Chondrocyte (in vitro differentiated cells): ENCODE results near the gene SASH3. TPM values are rescaled to one million over a fixed set of nuclear protein-coding genes. Genes with fewer than 3 reads are reported as not detected.
A peak's percentile ranks its signal among the peaks of the same experiment; 100 is the strongest.
"Not testable (repeated sequence)": the region's sequence is repeated elsewhere in the genome, so short reads cannot be mapped to it uniquely, and the experiment has no call there.

Experiments
- DNase-seq: peaks from one replicate; pipeline ENCODE4 v3.0.0; 2021; ENCODE audit warnings: mixed read lengths, low spot score
- H3K27ac Mint-ChIP-seq: one replicate; pipeline ENCODE4 v1.8.0; 2021; ENCODE audit warnings: mild to moderate bottlenecking, moderate library complexity, mixed read lengths; ENCODE audit not compliant: unreplicated experiment
- H3K27me3 Mint-ChIP-seq: 2 replicates; pipeline ENCODE4 v1.8.0; 2021; ENCODE audit warnings: low read depth, mixed read lengths
- H3K36me3 Mint-ChIP-seq: 2 replicates; pipeline ENCODE4 v1.8.0; 2021; ENCODE audit warnings: low read depth, mixed read lengths
- H3K4me1 Mint-ChIP-seq: 2 replicates; pipeline ENCODE4 v1.8.0; 2021; ENCODE audit warnings: low read depth, mild to moderate bottlenecking, mixed read lengths
- H3K4me3 Mint-ChIP-seq: one replicate; pipeline ENCODE4 v1.8.0; 2021; ENCODE audit warnings: mild to moderate bottlenecking, moderate library complexity, mixed read lengths; ENCODE audit not compliant: unreplicated experiment
- H3K9me3 Mint-ChIP-seq: 2 replicates; pipeline ENCODE4 v1.8.0; 2021; ENCODE audit warnings: low read depth, mixed read lengths
- CTCF ChIP-seq: fragments of 200-600 bp; sonication (generic); IDR thresholded peaks from 2 replicates; pipeline ENCODE4 v1.5.0; 2021; ENCODE audit warnings: antibody characterized with exemption, mild to moderate bottlenecking, moderate library complexity
- total RNA-seq: library from RNA; stranded (reverse); gene quantifications from 3 replicates; pipeline ENCODE4 v1.2.1, GENCODE V29; 2021

SASH3 gene
- total RNA-seq, 1 donor from 2014 or later, result not detected

DNA sequence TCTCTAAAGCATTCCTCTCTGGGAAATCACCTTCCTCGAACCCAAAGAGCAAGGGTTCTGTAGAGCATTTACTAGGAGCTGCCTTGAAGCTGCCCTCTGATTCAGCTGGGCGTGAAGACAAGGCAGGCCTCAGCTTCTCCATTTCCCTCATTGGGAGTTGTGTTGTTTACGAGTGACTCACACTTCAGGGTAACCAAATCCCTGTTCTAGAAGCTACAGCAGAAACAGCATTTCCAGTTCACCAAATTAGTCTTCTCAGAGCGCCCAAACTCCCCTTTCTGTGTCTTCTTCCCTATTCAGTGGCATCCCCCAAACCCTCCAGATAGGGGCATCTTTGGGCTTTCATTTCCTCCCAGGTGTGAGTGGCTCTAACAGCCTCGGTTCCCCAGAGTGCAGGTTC lies 41.8 kb upstream of the SASH3 start:
- no peaks in the 10 kb centered on the region for H3K36me3 Mint-ChIP-seq
- H3K27me3 Mint-ChIP-seq, result peaks cover 7% of the 10 kb centered on the region
- no peak for TF ChIP-seq CTCF
- peaks cover 18% of the 10 kb centered on the region for H3K4me1 Mint-ChIP-seq
- H3K9me3 Mint-ChIP-seq, result peaks cover 2% of the 10 kb centered on the region
- DNase-seq, result no peak
- no peak overlapping the region for H3K4me3 Mint-ChIP-seq
- no peak overlapping the region for H3K27ac Mint-ChIP-seq

DNA sequence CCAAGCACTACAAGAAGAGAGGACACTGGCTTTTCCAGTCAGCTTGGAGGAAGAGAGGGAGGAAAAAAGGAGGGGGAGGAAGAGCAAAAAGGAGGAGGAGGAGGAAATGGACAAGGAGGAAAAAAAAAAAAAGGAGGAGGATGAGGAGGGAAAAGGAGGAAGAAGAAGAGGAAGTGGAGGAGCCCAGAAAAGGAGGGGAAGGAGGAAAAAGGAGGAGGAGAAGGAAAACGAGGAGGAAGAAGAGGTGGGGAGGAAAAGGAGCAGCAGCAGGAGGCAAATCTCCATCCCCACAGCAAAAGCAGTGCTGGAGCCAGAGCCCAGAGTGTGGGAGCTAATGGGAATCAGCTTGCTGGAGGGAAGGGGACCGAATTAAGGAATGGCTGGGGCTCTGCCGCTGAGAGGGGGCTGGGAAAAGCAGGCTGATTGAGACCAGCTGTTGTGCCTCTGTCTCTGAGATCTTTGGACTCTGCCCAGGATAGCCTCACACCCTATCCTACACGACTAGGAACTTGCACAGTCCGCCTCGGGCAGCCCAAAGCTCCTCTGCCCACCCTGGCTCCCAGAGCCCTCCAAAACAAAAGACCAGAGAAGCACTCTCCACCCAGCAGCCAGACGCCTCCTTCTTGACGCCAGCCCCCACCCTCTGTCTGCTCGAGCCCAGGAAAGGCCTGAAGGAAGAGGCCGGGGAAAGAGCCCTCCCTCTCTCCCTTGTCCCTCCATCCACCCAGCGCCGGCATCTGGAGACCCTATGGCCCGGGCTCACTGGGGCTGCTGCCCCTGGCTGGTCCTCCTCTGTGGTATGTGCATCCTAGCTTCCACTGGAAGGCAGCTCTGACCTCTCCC lies 41.1 kb upstream of the SASH3 start, which contains the start of gene XPNPEP2:
XPNPEP2 (plus strand) TSS at position 514 of the 843 bp plus-strand sequence; CDS start at position 749, 235 bp downstream.
- peaks cover 2% of the 10 kb centered on the region for H3K9me3 Mint-ChIP-seq
- H3K27ac Mint-ChIP-seq, result peak within 1 kb of the TSS; percentile 57
- H3K4me3 Mint-ChIP-seq, result no peak within 1 kb of the TSS
- DNase-seq, result no peak
- H3K27me3 Mint-ChIP-seq, result peaks cover 7% of the 10 kb centered on the region
- peaks cover 18% of the 10 kb centered on the region for H3K4me1 Mint-ChIP-seq
- H3K36me3 Mint-ChIP-seq, result no peaks in the 10 kb centered on the region
- TF ChIP-seq CTCF, result no peak

- Mint-ChIP-seq H3K36me3 (no peaks in the 10 kb centered on the region), H3K4me3 (no peak overlapping the region), H3K27me3 (peaks cover 12% of the 10 kb centered on the region), H3K9me3 (no peaks in the 10 kb centered on the region), H3K4me1 (peaks cover 18% of the 10 kb centered on the region), H3K27ac (no peak overlapping the region)
- no peak for TF ChIP-seq CTCF
- DNase-seq, result no peak
Measured at GRCh38 chrX:129739578-129739977, 40.2 kb upstream of the SASH3 start.

- Mint-ChIP-seq H3K27me3 (peaks cover 19% of the 10 kb centered on the region), H3K4me1 (peaks cover 18% of the 10 kb centered on the region), H3K27ac (no peak overlapping the region), H3K9me3 (no peaks in the 10 kb centered on the region), H3K4me3 (no peak overlapping the region), H3K36me3 (no peaks in the 10 kb centered on the region)
- DNase-seq, result no peak
- TF ChIP-seq CTCF, result no peak
Measured at GRCh38 chrX:129741880-129742758, 37.6 kb upstream of the SASH3 start.

DNA sequence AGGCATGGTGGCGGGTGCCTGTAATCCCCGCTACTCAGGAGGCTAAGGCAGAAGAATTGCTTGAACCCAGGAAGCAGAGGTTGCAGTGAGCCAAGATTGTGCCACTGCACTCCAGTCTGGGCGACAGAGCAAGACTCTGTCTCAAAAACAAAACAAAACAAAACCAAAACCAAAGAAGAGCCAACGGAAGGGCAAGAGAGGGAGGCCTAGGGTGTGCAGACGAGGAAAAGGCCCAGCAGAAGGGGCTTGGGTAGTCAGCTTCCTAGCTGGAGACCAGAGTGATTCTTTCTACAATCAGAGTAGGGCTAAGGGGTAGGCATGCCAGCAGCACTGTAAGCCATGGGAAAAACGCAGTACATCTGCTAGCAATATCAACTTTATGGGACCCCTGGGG lies 37.0 kb upstream of the SASH3 start:
- not testable (repeated sequence) for H3K9me3 Mint-ChIP-seq, H3K27ac Mint-ChIP-seq, H3K36me3 Mint-ChIP-seq, H3K4me3 Mint-ChIP-seq, DNase-seq
- Mint-ChIP-seq H3K4me1 (peaks cover 18% of the 10 kb centered on the region), H3K27me3 (peaks cover 19% of the 10 kb centered on the region)
